Measurements from ENCODE around the gene FER. TPM values are rescaled to one million over a fixed set of nuclear protein-coding genes. Genes with fewer than 3 reads are reported as not detected.

The FER gene
- total and polyA plus RNA-seq, 9 of the 15 experiments (the other 6 are each of a cell fraction or from before 2014, with no cell fraction given) = 6.7 to 18.2 (median 8.9) TPM

DNA sequence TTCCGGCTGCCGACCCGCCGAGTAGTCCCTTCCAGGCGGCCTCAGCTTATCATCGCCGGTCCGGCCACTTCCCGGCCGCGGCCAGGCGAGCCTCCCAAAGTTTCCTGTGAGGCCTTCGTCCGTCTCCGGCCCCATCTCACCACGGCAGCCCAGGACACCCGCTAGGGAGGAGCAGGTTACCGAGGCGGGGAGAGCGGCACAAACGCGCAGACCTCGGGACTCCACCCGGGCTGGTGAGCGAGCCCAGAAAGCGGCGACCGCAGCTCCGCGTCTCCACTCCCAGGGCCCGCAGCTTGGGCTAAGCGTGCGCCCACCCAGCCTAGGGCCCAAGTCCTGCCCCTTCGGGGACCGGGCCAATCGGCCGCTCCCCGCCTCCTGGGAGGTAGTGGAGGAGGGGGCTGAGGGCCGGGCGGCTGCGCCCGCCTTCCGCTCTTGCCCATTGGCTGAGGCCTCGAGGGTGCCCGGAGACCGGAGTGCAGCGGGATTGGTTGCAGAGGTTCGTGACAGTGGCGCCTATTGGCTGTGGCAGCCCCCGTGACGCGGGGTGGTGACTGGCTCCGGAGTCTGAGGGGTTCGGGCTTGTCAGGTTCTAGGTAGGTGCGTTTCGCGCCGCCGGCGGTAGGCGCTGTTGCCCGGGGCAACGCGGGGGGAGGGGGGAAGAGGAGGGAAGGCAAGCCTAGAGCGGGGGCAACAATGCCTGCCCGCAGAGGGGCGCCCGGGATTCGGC, 867 bp downstream of the FER start (continued):
- TF ChIP-seq NFRKB (IDR thresholded peaks at IDR 0.05; ENCODE audit: low read depth) = peak; percentile 71; the same call in 1 of the 2 replicates
- TF ChIP-seq, protein P1, sequence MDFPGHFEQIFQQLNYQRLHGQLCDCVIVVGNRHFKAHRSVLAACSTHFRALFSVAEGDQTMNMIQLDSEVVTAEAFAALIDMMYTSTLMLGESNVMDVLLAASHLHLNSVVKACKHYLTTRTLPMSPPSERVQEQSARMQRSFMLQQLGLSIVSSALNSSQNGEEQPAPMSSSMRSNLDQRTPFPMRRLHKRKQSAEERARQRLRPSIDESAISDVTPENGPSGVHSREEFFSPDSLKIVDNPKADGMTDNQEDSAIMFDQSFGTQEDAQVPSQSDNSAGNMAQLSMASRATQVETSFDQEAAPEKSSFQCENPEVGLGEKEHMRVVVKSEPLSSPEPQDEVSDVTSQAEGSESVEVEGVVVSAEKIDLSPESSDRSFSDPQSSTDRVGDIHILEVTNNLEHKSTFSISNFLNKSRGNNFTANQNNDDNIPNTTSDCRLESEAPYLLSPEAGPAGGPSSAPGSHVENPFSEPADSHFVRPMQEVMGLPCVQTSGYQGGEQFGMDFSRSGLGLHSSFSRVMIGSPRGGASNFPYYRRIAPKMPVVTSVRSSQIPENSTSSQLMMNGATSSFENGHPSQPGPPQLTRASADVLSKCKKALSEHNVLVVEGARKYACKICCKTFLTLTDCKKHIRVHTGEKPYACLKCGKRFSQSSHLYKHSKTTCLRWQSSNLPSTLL (IDR thresholded peaks at IDR 0.05) = no peak
- TF ChIP-seq, protein P2, sequence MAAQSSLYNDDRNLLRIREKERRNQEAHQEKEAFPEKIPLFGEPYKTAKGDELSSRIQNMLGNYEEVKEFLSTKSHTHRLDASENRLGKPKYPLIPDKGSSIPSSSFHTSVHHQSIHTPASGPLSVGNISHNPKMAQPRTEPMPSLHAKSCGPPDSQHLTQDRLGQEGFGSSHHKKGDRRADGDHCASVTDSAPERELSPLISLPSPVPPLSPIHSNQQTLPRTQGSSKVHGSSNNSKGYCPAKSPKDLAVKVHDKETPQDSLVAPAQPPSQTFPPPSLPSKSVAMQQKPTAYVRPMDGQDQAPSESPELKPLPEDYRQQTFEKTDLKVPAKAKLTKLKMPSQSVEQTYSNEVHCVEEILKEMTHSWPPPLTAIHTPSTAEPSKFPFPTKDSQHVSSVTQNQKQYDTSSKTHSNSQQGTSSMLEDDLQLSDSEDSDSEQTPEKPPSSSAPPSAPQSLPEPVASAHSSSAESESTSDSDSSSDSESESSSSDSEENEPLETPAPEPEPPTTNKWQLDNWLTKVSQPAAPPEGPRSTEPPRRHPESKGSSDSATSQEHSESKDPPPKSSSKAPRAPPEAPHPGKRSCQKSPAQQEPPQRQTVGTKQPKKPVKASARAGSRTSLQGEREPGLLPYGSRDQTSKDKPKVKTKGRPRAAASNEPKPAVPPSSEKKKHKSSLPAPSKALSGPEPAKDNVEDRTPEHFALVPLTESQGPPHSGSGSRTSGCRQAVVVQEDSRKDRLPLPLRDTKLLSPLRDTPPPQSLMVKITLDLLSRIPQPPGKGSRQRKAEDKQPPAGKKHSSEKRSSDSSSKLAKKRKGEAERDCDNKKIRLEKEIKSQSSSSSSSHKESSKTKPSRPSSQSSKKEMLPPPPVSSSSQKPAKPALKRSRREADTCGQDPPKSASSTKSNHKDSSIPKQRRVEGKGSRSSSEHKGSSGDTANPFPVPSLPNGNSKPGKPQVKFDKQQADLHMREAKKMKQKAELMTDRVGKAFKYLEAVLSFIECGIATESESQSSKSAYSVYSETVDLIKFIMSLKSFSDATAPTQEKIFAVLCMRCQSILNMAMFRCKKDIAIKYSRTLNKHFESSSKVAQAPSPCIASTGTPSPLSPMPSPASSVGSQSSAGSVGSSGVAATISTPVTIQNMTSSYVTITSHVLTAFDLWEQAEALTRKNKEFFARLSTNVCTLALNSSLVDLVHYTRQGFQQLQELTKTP (IDR thresholded peaks at IDR 0.05; ENCODE audit: low read depth in 1 of 2, partially characterized antibody in 2 of 2) = peak in 1 of 2 experiments; percentile 25
- TF ChIP-seq RBM25 (IDR thresholded peaks at IDR 0.05; ENCODE audit: low read depth, low read length, severe bottlenecking) = peak; percentile 100
- no peak; the same call in 1 of the 2 replicates for TF ChIP-seq ELF2 (CRISPR knock-in tag; IDR thresholded peaks at IDR 0.05)
- peak; percentile 89; the same call in 1 of the 2 replicates for TF ChIP-seq PHB (CRISPR knock-in tag; IDR thresholded peaks at IDR 0.05)
- TF ChIP-seq DLX4 (CRISPR knock-in tag; IDR thresholded peaks at IDR 0.05) = no peak
- no peak for TF ChIP-seq ZNF12 (CRISPR knock-in tag; IDR thresholded peaks at IDR 0.05)
- TF ChIP-seq ZSCAN32 (CRISPR knock-in tag; IDR thresholded peaks at IDR 0.05) = no peak
- TF ChIP-seq SP2 (IDR thresholded peaks at IDR 0.05; ENCODE audit: extremely low read depth, low read depth, low read length, poor library complexity, severe bottlenecking) = peak; percentile 84
- TF ChIP-seq, protein P3, sequence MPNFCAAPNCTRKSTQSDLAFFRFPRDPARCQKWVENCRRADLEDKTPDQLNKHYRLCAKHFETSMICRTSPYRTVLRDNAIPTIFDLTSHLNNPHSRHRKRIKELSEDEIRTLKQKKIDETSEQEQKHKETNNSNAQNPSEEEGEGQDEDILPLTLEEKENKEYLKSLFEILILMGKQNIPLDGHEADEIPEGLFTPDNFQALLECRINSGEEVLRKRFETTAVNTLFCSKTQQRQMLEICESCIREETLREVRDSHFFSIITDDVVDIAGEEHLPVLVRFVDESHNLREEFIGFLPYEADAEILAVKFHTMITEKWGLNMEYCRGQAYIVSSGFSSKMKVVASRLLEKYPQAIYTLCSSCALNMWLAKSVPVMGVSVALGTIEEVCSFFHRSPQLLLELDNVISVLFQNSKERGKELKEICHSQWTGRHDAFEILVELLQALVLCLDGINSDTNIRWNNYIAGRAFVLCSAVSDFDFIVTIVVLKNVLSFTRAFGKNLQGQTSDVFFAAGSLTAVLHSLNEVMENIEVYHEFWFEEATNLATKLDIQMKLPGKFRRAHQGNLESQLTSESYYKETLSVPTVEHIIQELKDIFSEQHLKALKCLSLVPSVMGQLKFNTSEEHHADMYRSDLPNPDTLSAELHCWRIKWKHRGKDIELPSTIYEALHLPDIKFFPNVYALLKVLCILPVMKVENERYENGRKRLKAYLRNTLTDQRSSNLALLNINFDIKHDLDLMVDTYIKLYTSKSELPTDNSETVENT (CRISPR knock-in tag; IDR thresholded peaks at IDR 0.05) = peak; percentile 96
- TF ChIP-seq, protein P4, sequence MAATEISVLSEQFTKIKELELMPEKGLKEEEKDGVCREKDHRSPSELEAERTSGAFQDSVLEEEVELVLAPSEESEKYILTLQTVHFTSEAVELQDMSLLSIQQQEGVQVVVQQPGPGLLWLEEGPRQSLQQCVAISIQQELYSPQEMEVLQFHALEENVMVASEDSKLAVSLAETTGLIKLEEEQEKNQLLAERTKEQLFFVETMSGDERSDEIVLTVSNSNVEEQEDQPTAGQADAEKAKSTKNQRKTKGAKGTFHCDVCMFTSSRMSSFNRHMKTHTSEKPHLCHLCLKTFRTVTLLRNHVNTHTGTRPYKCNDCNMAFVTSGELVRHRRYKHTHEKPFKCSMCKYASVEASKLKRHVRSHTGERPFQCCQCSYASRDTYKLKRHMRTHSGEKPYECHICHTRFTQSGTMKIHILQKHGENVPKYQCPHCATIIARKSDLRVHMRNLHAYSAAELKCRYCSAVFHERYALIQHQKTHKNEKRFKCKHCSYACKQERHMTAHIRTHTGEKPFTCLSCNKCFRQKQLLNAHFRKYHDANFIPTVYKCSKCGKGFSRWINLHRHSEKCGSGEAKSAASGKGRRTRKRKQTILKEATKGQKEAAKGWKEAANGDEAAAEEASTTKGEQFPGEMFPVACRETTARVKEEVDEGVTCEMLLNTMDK (IDR thresholded peaks at IDR 0.05; ENCODE audit: borderline replicate concordance, insufficient read depth, low read depth, low read length, poor library complexity, severe bottlenecking) = peak; percentile 12
- peak in 1 of 2 experiments; percentile 15; a peak in 2 of 4 replicates for TF ChIP-seq RAD21 (CRISPR knock-in tag; conservative IDR thresholded peaks at IDR 0.05 in 1 of 2, IDR thresholded peaks at IDR 0.05 in 1 of 2)
- TF ChIP-seq ZSCAN29 (IDR thresholded peaks at IDR 0.05) = peak; percentile 68; the same call in 1 of the 2 replicates
